CD4-positive, alpha-beta T cell treated with Interferon gamma for 1 hour (primary cell): ENCODE results near the gene ZFHX3.

Experiments
- DNase-seq: peaks from one replicate; pipeline ENCODE4 v3.0.0-alpha.2; 2020

ZFHX3 gene

GRCh38 chr16:72894293-72895151 lies 153.4 kb downstream of the ZFHX3 start:
- DNase-seq = no peak

- no peak for DNase-seq
These were observed 156.4 kb downstream of the ZFHX3 start for GRCh38 chr16:72891291-72892227.

- DNase-seq = no peak
These were observed 157.3 kb downstream of the ZFHX3 start for GRCh38 chr16:72890587-72890986.

GRCh38 chr16:72889616-72890582 lies 158.0 kb downstream of the ZFHX3 start:
- no peak for DNase-seq

- no peak for DNase-seq
These were observed 160.4 kb downstream of the ZFHX3 start for GRCh38 chr16:72887537-72887936.

- DNase-seq = no peak
These were observed 161.5 kb downstream of the ZFHX3 start for GRCh38 chr16:72886346-72886974.

- no peak for DNase-seq
These were observed 163.4 kb downstream of the ZFHX3 start for GRCh38 chr16:72884573-72884972.

- no peak for DNase-seq
These were observed 163.9 kb downstream of the ZFHX3 start for GRCh38 chr16:72884037-72884436.

- DNase-seq = no peak
These were observed 168.1 kb downstream of the ZFHX3 start for GRCh38 chr16:72879846-72880245.

GRCh38 chr16:72878301-72879269 lies 169.3 kb downstream of the ZFHX3 start:
- no peak for DNase-seq

- DNase-seq = no peak
These were observed 170.4 kb downstream of the ZFHX3 start for GRCh38 chr16:72877374-72878028.

GRCh38 chr16:72876981-72877373 lies 171.0 kb downstream of the ZFHX3 start:
- DNase-seq = no peak

- peak; percentile 46 for DNase-seq
These were observed 171.7 kb downstream of the ZFHX3 start for GRCh38 chr16:72876221-72876620.

- no peak for DNase-seq
These were observed 172.5 kb downstream of the ZFHX3 start for GRCh38 chr16:72875291-72876031.

GRCh38 chr16:72873853-72874252 lies 174.1 kb downstream of the ZFHX3 start:
- DNase-seq = no peak

- DNase-seq = no peak
These were observed 174.9 kb downstream of the ZFHX3 start for GRCh38 chr16:72873044-72873443.

- no peak for DNase-seq
These were observed 182.1 kb downstream of the ZFHX3 start for GRCh38 chr16:72865835-72866234.

GRCh38 chr16:72865258-72865657 lies 182.7 kb downstream of the ZFHX3 start:
- no peak for DNase-seq

GRCh38 chr16:72864130-72864833 lies 183.6 kb downstream of the ZFHX3 start:
- DNase-seq = no peak
